NCI-H128 (cell line): ENCODE data around the gene PTPRB.

ENCODE experiments used
- DNase-seq: peaks from one replicate; lab custom pipeline; 2025; ENCODE audit not compliant: unreplicated experiment; lab: John Stamatoyannopoulos, UW

Gene PTPRB

DNA sequence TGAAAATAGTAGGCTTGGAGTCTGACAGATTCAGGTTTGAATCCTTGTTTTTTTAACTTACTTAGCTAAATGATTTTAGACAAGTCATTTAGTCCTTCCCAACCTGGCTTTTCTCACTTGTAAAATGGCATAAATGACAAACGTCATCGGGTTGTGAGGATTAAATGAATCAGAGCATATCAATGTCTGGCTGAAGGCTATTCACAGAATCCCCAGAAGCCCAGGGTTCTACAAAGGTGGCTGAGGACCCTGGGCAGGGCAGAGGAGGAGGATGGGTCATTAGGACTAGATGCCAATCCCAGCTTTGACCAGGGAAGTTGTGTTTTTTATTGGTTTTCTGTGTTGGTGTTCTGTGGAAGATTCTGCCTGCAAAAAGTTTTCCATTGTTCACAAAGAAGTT, 7.6 kb upstream of the PTPRB start:
- DNase-seq: no peak

- no peak for DNase-seq
Measured at GRCh38 chr12:70643939-70644338, 6.7 kb upstream of the PTPRB start.

DNA sequence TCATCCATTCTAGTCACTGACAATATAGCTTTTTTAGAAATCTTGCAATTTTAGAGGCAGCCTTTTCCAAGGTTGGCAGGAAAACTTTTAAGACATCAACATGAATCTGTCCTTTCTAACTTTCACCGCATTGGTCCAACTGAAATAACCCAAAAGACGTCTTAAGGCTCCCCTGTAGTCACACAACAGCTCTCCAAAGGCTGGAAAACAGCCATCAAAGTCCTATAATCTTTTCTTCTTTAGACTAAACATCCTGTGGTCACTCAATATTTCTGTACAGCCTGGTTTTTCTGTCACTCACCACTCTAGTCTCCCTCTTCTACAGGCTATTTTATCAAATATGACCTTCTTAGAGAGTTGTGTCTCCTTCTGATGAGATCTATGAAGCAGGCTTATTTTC, 4.5 kb upstream of the PTPRB start:
- no peak for DNase-seq

- no peak for DNase-seq
Measured at GRCh38 chr12:70640901-70641300, 3.7 kb upstream of the PTPRB start.

- DNase-seq: no peak
Measured at GRCh38 chr12:70639535-70639934, 2.3 kb upstream of the PTPRB start.

DNA sequence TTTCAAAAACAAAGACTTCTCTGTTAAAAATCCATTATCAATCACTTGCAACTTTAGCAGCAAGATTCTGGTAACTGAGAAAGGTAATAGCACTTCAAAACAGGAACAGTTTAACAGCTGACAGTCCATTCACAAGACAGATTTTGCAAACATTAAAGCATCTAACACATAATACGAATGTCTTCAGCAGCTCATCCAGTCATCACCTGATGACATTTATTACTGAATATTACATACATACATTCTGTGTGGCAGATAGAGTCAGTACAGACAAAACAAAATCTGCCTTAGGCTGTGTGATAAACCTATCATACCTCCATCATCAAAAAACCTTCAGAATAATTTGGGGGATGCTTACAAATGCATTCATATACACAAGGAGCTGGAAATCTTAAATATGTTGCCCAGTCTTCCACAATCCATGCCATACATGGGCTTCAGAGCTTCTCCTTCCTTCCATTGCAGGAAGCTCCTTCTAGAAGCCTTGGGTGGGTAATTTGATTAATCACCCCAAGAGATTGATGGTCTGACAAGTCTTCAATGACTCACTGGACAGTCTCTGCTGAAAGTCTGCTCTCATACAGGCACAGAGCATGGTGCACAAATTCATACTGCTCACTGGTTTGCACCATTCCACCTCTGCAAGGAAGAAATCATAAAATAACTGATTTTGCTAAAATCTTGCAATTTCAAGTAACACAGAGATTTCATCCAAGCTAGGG, 1.6 kb upstream of the PTPRB start:
- no peak for DNase-seq

- no peak for DNase-seq
Measured at GRCh38 chr12:70635755-70636154, 1.5 kb downstream of the PTPRB start.

GRCh38 chr12:70628701-70629480, 8.3 kb downstream of the PTPRB start:
- no peak for DNase-seq

- DNase-seq: no peak
Measured at GRCh38 chr12:70627677-70628076, 9.6 kb downstream of the PTPRB start.

DNA sequence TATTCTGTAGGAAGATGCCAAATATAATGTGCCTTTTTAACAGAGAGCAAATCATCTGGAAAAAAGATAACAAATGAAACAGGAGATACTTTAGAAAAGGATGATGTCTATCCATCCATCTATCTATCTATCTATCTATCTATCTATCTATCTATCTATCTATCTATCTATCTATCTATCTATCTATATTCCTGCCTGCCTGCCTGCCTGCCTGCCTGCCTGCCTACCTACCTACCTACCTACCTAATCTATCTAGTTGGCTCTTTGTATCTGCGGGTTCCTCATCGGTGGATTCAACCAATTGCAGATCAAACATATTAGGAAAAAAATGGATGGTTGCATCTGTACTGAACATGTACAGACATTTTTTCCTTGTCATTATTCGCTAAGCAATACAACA, 11.0 kb downstream of the PTPRB start:
- DNase-seq: no peak

GRCh38 chr12:70619471-70620152, 17.6 kb downstream of the PTPRB start:
- DNase-seq: no peak

- no peak for DNase-seq
Measured at GRCh38 chr12:70618371-70618770, 18.9 kb downstream of the PTPRB start.

GRCh38 chr12:70617450-70617849, 19.8 kb downstream of the PTPRB start:
- DNase-seq: no peak

GRCh38 chr12:70615174-70615866, 21.9 kb downstream of the PTPRB start:
- no peak for DNase-seq

DNA sequence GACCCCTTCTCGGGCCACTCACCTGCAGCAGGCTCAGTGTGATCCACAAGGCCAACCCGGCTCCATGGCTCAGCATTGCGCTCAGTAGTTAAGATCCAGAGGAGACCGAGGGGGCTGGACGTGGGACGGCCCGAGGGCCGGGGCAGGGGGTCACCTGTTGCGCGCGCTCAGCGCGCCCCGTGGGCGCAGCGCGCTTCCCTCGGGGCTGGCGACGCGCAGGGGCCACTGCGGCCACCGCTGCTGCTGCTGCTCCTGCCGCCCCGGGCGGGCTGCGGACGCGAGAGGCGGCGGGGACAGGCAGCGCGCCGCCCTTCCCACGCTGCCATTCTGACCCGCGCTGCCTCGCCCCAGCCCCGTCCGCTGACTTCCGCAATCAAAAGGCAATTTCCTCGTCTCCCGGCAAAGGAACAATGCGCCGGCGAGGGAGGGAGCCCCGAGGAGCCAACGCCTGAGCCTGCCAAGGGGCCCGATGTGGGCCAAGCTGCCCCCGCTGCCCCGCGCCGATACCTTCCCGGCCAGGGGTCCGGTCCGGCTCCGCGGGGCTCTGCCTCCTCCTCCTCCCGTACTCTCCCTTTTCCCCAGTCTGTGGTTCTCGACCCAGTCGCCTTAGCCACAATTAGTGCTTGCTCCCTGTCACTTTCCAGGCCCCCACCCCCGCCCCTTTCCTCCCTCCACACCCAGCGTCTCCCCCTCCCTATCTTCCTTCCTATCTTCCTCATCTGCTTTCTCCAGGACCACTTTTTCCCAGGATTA, 27.3 kb downstream of the PTPRB start:
- DNase-seq: no peak

- no peak for DNase-seq
Measured at GRCh38 chr12:70609203-70609602, 28.0 kb downstream of the PTPRB start.

DNA sequence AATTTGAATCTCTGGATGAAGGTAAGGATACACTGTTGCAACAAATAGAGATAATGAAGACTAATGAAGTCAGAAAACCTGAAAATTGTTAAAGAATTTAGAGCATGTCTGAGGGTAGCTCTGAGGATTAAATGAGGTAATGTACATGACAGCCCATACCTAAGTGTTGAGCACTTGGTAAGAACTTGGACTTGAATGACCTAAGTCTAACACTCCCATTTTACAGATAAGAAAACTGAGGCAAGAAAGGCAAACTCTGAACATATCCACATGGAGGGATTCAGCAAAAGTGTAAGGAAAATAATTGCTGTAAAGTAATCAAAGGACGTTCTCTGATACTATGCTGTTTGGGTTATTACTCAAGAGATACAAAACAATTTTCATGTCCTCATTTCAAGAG, 29.0 kb downstream of the PTPRB start:
- DNase-seq: no peak

- no peak for DNase-seq
Measured at GRCh38 chr12:70607107-70607506, 30.1 kb downstream of the PTPRB start.

DNA sequence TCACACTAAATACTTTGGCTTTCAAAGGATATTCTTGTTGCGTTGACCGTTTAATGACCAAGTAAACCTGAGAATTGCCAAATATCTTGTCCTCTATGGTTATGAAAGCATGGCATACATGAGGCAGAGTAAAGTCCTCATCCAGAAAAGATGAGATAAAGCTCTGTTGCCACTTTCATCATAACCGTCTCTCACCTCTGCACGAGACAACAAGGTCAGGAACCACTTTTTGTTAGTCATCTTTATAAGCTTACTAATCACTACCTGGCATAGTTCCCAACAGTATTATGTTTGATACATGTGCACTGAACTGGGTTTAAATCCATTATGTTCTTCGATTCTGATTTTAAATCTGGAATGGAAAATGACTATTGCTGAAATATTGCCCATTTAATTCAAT, 31.3 kb downstream of the PTPRB start:
- DNase-seq: no peak

DNA sequence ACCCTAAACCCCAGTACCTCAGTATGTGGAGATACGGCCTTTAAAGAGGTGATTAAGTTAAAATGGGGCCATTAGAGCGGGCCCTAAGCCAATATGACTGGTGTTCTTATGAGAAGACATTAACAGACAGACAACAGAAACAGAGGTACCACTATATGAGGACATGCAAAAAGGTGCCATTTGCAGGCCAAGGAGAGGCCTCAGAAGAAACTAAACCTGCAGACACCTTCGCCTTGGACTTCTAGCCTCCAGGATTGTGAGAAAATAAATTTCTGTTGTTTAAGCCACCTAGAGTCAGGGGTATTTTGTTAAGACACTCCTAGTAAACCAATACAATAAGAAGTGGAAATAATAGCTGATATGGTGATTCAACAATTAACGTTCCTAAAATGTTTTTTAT, 32.6 kb downstream of the PTPRB start:
- DNase-seq: no peak

DNA sequence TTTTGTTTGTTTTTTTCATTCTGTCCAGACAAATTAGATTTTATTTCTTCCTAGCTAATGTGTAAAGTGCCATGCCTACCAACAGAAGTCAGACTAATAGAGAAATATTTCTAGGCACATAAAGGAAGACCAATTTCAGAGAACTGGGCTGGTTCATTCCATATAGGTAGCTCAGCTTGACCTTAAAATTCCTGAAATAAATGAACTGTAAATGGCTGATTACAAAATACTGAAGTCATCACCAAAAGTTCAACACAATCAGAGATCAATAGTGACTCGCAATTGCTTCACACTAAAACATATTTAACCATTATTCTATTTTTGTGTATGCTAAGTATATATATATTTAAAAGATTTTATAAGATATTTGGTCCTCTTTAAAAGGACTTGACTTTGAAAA, 34.2 kb downstream of the PTPRB start:
- DNase-seq: no peak
